Testis (tissue), 2 donors: ENCODE measurements around the gene PLXND1.

Experiments used
- CTCF ChIP-seq, 3 experiments: fragments of 450-650 bp in 2 of 3; fragments of 200-600 bp in 1 of 3; sonication (generic) in 1 of 3; IDR thresholded peaks; one replicate each; pipeline ENCODE4 v1.5.1; 2016 to 2019; ENCODE audit warnings: antibody characterized with exemption in 3 of 3, mild to moderate bottlenecking in 2 of 3, moderate library complexity in 1 of 3
- POLR2A ChIP-seq: fragments of 450-650 bp; IDR thresholded peaks from one replicate; pipeline ENCODE4 v1.6.1; 2017; ENCODE audit warnings: antibody characterized with exemption, mild to moderate bottlenecking, moderate library complexity

- no peak for TF ChIP-seq POLR2A
- no peak for TF ChIP-seq CTCF (IDR thresholded peaks at IDR 0.05)
Observed at GRCh38 chr3:129610276-129610675, 3.8 kb upstream of the PLXND1 start.
